ENCODE results near the gene LAMB1. TPM values are rescaled to one million over a fixed set of nuclear protein-coding genes. Genes with fewer than 3 reads are reported as not detected.
A peak's percentile ranks its signal among the peaks of the same experiment; 100 is the strongest.

The LAMB1 gene
- total RNA-seq, 2 donors from 2014 or later = not detected

DNA sequence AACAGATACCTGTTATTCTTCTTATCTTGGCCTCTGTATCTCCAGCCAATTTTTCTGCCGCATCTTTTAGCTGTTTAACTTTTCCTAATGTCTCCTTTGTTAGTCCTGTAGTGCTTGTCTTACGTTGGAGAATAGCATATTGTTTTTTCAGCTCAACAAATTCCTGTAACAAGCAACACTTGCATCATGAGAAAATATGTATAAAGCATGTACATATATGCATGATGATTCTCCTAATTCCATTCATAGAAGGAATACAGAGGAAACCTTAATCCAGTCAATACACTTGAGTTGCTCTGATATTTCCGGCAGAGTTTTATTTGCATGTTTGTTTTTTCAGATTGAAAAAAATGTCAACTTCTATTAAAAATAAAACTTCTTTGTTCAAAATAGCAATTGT, 26.1 kb upstream of the LAMB1 start:
- Mint-ChIP-seq H3K4me1 (no peaks in the 10 kb centered on the region), H3K27ac (no peak overlapping the region), H3K36me3 (ENCODE audit: low read depth) (no peaks in the 10 kb centered on the region), H3K27me3 (peaks cover 15% of the 10 kb centered on the region), H3K9me3 (no peaks in the 10 kb centered on the region), H3K4me3 (no peak overlapping the region)
- no peak for ATAC-seq (replicated peaks)

DNA sequence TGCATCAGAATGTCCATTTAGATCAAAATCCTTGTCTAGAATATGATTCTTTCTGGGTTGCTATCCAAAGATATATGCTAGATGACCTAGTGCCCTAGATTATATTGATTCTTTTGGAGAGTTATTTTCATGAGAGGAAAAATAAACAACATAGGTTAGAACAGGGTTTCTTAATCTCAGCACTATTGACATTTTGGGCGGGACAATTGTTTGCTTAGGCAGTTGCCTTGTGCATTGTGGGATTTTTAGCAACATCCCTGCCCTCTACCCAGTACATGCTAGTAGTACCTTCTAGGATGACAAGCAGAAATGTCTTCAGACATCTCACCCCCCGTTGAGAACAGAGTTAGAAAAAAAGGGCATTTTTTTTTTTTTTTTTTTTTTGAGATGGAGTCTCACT, 25.1 kb upstream of the LAMB1 start:
- Mint-ChIP-seq H3K4me1 (no peaks in the 10 kb centered on the region), H3K4me3 (no peak overlapping the region), H3K9me3 (no peaks in the 10 kb centered on the region), H3K27me3 (peaks cover 15% of the 10 kb centered on the region), H3K36me3 (ENCODE audit: low read depth) (no peaks in the 10 kb centered on the region), H3K27ac (no peak overlapping the region)
- ATAC-seq (replicated peaks) = no peak

DNA sequence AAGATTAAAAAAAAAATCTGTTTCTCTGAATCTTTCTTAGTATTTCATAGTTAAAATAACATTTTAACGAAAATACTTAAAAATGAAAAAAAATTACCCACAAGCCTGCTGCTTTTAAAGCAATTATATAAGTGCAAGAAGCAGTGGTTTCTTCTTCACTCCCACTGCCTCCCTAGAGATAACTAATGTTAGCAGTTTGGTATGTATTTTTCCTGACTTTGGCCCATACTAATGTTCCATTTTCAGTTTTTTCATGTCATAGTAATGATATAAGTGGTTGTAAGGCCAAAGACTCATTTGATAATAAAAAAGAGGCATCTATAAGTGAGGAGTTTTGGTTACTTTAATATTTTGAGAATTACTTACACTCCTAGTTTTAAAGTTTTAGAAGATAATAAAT, 24.3 kb upstream of the LAMB1 start:
- no peak overlapping the region for H3K4me3 Mint-ChIP-seq
- H3K4me1 Mint-ChIP-seq = no peaks in the 10 kb centered on the region
- no peak overlapping the region for H3K27ac Mint-ChIP-seq
- H3K27me3 Mint-ChIP-seq = peaks cover 15% of the 10 kb centered on the region
- ATAC-seq (replicated peaks) = no peak
- H3K36me3 Mint-ChIP-seq (ENCODE audit: low read depth) = no peaks in the 10 kb centered on the region
- H3K9me3 Mint-ChIP-seq = no peaks in the 10 kb centered on the region

DNA sequence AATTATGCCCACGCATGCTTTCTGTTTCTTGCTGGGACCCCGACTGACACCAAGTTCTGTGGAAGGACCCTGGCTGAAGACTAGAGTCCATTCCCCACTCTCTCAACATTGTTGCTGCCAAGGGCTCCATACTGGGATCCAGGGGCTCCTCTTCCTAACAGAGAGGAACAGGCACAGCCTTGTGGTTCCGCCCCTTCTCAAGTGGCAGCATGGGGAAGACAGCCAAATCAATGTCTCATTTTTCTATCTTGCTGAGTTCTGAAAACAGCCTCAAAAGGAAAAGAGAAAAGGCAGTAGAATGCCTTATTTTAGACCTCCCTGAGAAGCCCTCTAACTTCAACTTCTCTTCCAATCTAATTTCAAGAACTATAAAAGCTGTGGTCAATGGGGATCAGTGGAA, 23.7 kb upstream of the LAMB1 start:
- Mint-ChIP-seq H3K36me3 (ENCODE audit: low read depth) (no peaks in the 10 kb centered on the region), H3K4me1 (no peaks in the 10 kb centered on the region), H3K4me3 (no peak overlapping the region), H3K27me3 (peaks cover 15% of the 10 kb centered on the region), H3K27ac (no peak overlapping the region), H3K9me3 (no peaks in the 10 kb centered on the region)
- ATAC-seq (replicated peaks) = no peak

DNA sequence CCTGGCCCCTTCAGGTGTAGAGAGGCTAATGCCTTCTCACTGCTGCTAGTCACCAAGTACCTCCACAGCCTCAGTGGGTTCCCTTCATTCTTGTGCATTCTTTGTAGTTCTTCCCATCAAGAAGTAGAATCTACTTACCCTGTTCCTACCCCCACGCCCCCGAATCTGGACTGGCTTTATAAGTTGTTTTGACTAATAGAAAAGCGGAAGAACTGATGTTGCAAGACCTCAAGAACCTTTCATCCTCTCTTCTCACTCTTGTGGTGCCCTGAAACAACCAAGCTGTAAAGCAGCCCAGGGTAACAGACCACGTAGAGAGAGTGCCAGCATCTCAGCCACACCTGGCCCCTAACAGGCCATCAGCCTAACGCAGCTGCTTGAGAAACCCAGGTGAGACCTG, 23.2 kb upstream of the LAMB1 start:
- Mint-ChIP-seq H3K27ac (no peak overlapping the region), H3K36me3 (ENCODE audit: low read depth) (no peaks in the 10 kb centered on the region), H3K4me3 (no peak overlapping the region), H3K27me3 (peaks cover 15% of the 10 kb centered on the region), H3K4me1 (no peaks in the 10 kb centered on the region), H3K9me3 (no peaks in the 10 kb centered on the region)
- no peak for ATAC-seq (replicated peaks)

DNA sequence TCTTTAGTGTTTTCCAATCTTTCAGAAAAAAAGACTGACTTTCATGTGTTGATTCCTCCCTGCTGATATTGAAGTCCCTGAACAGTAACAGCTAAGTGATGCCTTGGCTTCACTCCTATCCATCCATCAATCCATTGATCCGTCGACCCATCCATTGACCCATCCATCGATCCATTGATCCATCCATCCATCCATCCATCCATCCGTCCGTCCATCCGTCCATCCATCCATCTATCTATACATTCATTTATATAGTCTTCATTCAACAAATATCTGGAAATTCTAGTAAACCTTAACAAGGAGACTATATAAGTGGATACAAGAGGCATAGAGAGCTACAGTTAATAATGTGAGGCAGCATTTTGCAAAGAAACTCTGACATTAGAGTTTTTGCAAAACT, 21.6 kb upstream of the LAMB1 start:
- no peak for ATAC-seq (replicated peaks)
- H3K27me3 Mint-ChIP-seq = peaks cover 17% of the 10 kb centered on the region
- H3K9me3 Mint-ChIP-seq = no peaks in the 10 kb centered on the region
- H3K36me3 Mint-ChIP-seq (ENCODE audit: low read depth) = no peaks in the 10 kb centered on the region
- no peak overlapping the region for H3K27ac Mint-ChIP-seq
- no peak overlapping the region for H3K4me3 Mint-ChIP-seq
- no peaks in the 10 kb centered on the region for H3K4me1 Mint-ChIP-seq

DNA sequence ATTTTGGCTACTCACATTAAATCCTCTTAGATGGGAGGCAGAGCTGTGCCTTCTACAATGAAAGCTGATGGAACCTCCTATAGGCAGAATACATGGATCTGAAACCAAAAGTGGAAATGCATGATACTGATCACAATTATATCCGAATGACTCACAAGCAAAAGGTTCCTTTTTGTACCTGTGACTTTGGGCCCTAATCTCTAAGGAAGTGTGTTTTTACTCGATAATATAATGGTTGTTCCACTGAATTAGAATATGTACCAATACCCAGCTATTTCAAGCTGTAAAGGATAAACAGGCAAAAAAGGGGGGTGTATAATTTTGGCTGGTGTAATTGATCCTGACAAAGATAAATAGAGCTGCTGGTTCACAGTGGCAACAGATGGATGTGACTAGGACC, 17.6 kb upstream of the LAMB1 start:
- Mint-ChIP-seq H3K4me1 (no peaks in the 10 kb centered on the region), H3K9me3 (no peaks in the 10 kb centered on the region), H3K36me3 (ENCODE audit: low read depth) (no peaks in the 10 kb centered on the region), H3K27me3 (peaks cover 17% of the 10 kb centered on the region), H3K27ac (no peak overlapping the region), H3K4me3 (no peak overlapping the region)
- no peak for ATAC-seq (replicated peaks)

DNA sequence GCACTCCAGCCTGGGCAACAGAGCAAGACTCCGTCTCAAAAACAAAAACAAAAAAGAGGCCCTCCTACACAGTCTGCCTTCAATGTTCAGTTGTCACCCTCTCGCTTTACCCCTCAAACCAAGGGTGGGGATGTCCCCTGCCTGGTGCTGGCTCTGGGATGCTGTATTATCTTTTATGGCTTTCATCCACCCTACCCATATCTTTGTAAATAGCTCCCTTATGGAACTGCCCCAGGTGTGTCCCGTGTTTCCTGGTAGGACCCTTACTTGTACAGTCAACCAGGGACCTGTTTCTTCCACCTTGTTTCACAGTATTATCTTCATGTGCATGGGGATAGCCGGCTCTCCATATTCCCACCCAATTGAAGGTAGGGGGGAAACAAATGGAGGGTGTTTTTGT, 15.7 kb upstream of the LAMB1 start:
- no peaks in the 10 kb centered on the region for H3K4me1 Mint-ChIP-seq
- H3K9me3 Mint-ChIP-seq = no peaks in the 10 kb centered on the region
- H3K27ac Mint-ChIP-seq = no peak overlapping the region
- peaks cover 10% of the 10 kb centered on the region for H3K27me3 Mint-ChIP-seq
- no peaks in the 10 kb centered on the region for H3K36me3 Mint-ChIP-seq (ENCODE audit: low read depth)
- no peak for ATAC-seq (replicated peaks)
- H3K4me3 Mint-ChIP-seq = no peak overlapping the region

DNA sequence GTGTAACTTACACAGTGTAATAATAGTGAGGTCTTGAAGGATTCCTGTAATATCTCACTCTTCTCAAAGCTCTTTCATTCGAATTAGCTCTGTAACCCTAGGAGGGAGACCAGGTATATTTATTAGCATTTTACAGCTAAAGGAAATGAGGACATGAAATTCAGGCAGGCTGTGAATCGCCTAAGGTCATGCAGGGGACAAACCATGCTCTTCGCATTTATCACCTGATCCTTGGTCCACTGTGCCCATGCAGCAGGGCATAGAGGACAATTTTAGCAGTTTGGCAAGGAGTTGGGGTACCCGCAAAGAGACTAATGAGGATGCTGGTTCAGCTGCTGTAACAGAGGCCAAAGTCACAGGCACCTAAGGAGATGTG, 14.8 kb upstream of the LAMB1 start:
- H3K4me3 Mint-ChIP-seq = no peak overlapping the region
- H3K27ac Mint-ChIP-seq = no peak overlapping the region
- H3K4me1 Mint-ChIP-seq = no peaks in the 10 kb centered on the region
- H3K36me3 Mint-ChIP-seq (ENCODE audit: low read depth) = no peaks in the 10 kb centered on the region
- peaks cover 10% of the 10 kb centered on the region for H3K27me3 Mint-ChIP-seq
- H3K9me3 Mint-ChIP-seq = no peaks in the 10 kb centered on the region
- ATAC-seq (replicated peaks) = no peak

DNA sequence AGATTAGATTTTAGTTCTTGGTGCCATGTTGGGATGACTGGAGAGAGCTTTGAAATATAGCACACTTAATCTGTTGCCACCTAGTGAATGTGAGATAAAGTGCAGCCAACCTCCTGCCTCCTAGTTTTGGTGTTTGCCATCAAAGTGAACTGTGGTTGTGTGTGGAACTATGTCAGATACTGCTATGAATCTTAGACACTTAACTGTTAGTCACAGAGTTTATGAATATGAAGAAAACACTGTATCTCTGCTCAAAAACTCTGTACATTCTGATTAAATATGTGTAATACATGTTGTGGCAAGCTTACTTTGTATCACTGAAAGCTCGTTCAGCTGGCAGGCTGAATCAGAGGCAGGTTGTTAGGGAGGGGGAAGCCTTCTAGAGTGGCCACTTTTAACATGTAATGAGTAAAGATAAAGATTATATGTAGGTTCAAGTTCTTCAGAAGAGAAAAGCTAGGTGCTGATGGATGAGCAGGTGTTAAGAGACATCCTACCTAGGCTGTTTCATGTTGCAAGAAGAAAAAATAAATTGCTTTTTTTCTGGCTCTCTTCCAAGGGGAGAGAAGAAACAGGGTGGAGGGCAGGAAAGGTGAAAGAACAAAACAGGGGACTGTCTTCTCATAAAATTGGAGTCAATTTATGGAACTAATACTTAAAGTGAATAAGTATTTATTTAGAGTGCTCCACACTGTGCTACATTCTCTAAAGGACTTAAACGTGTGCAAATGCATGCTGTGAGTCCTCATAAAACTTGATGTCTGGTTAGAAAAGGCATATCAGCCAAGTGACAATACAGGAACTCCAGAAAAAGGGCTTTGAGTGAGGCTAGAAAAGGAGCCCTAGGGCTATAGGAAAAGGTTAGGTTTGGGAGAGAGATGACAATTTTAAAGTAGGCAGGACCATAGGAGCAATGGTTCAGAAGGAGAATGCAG, 14.1 kb upstream of the LAMB1 start:
- no peaks in the 10 kb centered on the region for H3K4me1 Mint-ChIP-seq
- H3K4me3 Mint-ChIP-seq = no peak overlapping the region
- peak; percentile 63 for ATAC-seq (replicated peaks)
- H3K9me3 Mint-ChIP-seq = no peaks in the 10 kb centered on the region
- H3K27ac Mint-ChIP-seq = no peak overlapping the region
- no peaks in the 10 kb centered on the region for H3K36me3 Mint-ChIP-seq (ENCODE audit: low read depth)
- H3K27me3 Mint-ChIP-seq = peaks cover 10% of the 10 kb centered on the region

DNA sequence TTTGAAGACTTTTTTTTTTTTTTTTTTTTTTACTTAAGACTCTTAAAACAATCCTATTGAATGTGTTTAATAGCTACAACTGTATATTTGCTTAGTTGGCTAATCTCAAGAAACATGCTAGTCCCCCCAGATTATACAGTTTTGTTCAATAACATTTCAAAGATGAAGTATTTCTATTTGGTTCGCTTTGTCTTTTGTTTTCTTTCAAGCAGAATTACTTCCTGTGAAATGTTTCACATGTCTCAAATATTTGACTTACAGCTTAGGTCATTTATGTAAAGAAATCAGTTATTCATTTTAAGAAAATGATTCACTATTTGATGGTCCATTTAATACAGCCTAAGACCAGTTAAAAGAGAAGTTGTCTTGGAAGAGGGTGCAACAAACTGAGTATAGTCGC, 12.8 kb upstream of the LAMB1 start:
- no peaks in the 10 kb centered on the region for H3K36me3 Mint-ChIP-seq (ENCODE audit: low read depth)
- no peaks in the 10 kb centered on the region for H3K4me1 Mint-ChIP-seq
- peaks cover 9% of the 10 kb centered on the region for H3K27me3 Mint-ChIP-seq
- H3K9me3 Mint-ChIP-seq = no peaks in the 10 kb centered on the region
- H3K4me3 Mint-ChIP-seq = no peak overlapping the region
- no peak for ATAC-seq (replicated peaks)
- no peak overlapping the region for H3K27ac Mint-ChIP-seq

DNA sequence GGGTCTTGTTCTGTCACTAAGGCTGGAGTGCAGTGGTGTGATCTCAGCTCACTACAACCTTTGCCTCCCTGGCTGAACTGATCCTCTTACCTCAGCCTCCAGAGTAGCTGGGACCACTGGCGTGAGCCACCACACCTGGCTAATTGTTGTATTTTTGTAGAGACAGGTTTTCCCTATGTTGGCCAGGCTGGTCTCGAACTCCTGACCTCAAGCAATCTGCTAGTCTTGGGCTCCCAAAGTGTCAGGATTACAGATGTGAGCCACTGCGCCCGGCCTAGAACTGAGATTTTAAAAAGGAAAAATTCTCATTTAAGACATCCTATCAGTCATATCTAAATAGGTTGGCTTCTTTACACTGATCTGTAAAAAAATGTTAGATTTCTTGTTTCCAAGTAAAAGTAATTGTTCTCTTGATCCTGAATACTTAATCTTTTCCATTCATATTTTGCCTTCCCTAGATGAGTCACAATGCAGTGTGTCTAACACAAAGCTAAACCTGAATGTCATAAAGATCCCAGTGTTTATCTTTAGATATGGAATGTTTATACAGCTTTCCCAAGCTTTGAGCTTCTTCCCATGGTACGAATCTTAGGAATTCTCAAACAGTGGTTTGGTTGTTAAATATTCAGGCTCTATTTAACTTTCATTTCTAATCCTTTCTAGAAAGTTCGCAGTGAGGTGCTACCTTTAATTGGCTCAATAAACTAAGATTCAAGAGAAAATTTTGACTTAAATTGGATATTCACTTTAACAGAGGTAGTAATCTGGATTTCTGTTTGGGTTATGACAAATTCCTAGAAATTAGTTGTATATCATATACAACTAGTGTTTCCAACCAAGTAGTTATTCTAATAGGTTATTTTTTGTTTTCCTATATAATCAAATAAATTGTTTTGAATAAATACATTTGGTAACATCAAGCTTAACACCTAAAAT, 12.1 kb upstream of the LAMB1 start:
- no peaks in the 10 kb centered on the region for H3K9me3 Mint-ChIP-seq
- no peaks in the 10 kb centered on the region for H3K4me1 Mint-ChIP-seq
- no peaks in the 10 kb centered on the region for H3K36me3 Mint-ChIP-seq (ENCODE audit: low read depth)
- no peak overlapping the region for H3K27ac Mint-ChIP-seq
- H3K4me3 Mint-ChIP-seq = no peak overlapping the region
- ATAC-seq (replicated peaks) = no peak
- H3K27me3 Mint-ChIP-seq = peaks cover 10% of the 10 kb centered on the region

DNA sequence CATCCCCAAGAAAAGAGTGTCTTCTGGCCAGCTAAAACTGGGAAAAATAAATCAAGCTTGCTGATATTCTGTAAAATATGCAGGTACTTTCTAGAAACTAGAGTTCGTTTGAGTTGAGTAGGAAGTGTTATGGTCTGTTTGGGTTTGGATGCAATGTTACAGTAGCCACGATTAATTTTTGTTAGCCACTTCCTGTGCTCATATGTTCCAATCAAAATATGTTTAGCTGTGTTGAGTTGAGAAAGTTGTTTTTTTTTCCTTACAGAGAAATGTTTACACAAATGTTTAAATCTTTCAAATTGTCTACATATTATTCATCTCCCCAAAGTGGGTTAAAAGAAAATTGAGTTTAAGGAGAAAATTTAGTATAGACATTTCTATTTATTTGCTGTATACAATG, 11.3 kb upstream of the LAMB1 start:
- H3K27me3 Mint-ChIP-seq = peaks cover 13% of the 10 kb centered on the region
- no peak overlapping the region for H3K4me3 Mint-ChIP-seq
- H3K9me3 Mint-ChIP-seq = no peaks in the 10 kb centered on the region
- H3K27ac Mint-ChIP-seq = no peak overlapping the region
- no peaks in the 10 kb centered on the region for H3K4me1 Mint-ChIP-seq
- no peaks in the 10 kb centered on the region for H3K36me3 Mint-ChIP-seq (ENCODE audit: low read depth)
- ATAC-seq (replicated peaks) = no peak

DNA sequence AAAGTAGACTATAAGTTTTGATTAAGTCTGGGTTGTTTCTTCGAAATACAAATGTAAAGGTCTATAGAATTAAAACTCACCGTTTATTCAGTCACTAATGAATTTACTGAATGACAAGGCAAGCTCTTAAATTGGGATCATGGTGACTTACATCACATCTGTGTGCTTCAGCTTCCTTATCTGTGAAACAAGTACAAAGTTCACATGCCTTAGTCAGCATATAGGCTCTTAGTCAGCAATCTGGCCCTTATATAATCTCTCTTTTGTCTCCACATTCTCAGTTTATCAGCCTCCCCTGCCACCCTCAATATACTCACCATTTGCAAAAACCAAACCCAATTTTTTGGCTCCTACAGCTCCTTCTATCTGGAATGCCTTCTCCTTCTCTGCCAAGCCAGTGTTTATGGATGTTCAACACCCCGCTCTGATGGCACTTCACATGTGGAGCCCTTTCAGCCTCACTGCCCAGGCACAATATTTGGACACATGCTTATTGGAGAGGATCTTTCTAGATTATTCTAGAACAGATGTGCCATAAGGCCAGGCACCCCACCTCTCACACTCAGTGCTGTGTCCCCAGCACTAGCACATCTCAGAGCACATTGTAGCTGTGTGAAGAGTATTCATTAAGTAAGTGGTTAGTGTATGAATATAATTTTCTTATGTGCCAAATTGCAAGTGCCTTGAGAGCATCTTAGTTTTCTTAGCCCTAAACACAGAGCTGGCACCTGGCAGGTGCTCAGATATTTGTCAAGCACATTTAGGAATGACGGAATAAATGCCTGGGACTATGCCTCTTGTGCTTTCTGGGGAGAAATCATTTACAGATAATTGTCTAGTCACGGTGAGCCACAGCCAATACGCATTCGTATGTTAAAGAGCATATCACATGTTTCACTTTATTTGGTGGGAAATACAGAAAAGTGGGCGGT, 9.8 kb upstream of the LAMB1 start:
- Mint-ChIP-seq H3K4me1 (no peaks in the 10 kb centered on the region), H3K9me3 (no peaks in the 10 kb centered on the region), H3K27me3 (peaks cover 16% of the 10 kb centered on the region), H3K27ac (no peak overlapping the region), H3K36me3 (ENCODE audit: low read depth) (no peaks in the 10 kb centered on the region), H3K4me3 (no peak overlapping the region)
- ATAC-seq (replicated peaks) = no peak
